Measurements from ENCODE around the gene ZNHIT3. TPM values are rescaled to one million over a fixed set of nuclear protein-coding genes. Genes with fewer than 3 reads are reported as not detected.

The ZNHIT3 gene
- total RNA-seq, 3 donors from 2014 or later (not counting 1 experiment from before 2014, with no cell fraction given): 27.1 to 41.3 (median 36.6) TPM

DNA sequence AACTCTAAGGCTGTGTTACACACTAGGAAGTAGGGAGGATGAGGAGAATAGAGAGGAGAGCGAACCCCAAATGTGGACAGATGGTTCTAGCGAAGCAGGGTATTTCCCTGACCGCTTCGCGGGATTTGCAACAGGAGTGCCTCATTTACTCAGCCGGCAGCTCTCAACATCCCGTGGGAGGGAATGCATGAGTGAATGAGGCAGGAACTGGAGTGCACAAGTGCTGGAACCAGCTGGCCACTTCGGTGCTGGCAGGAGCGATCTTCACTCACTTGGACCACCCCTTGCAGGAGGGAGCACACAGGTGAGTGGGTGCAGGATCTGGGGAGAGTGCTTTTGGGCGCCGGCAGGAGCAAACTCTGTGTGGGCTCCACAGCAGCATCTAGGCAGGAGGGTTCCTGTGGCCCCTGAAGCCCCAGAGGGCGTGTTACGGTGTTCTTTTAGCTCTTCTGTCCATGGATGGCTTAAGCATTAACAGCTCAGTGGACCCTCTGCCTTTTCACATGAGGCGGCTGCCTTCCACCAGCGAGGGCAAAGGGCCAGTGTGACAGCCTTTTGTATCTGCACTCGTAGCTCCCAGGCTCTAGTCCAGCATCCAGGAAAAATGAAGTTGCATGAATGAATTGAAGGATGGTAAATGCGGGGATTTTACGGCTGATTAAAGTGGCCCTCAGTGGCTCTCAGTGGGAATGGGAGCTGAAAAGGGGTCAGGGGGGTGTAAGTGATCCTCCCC, 17.4 kb upstream of the ZNHIT3 start:
- no peaks in the 10 kb centered on the region for H3K4me1 ChIP-seq (ENCODE audit: control insufficient read depth, insufficient read depth, low read length)
- Mint-ChIP-seq H3K9me3 (no peaks in the 10 kb centered on the region), H3K27me3 (ENCODE audit: low read depth in 2 of 2) (peaks cover 26 to 48% of the 10 kb centered on the region in 2 donors), H3K36me3 (no peaks in the 10 kb centered on the region), H3K27ac (no peak overlapping the region), H3K4me3 (no peak overlapping the region), H3K4me1 (no peaks in the 10 kb centered on the region)
- DNase-seq (no peak), ATAC-seq (no peak)
- 71% methylated on average over 18 of the region's 18 CpGs for WGBS (ENCODE audit: insufficient coverage)
- H3K4me3 ChIP-seq (ENCODE audit: low read length): no peak overlapping the region
- no peak for TF ChIP-seq CTCF (IDR thresholded peaks at IDR 0.05)
- H3K36me3 ChIP-seq (ENCODE audit: control insufficient read depth, insufficient read depth, low read length): no peaks in the 10 kb centered on the region
- H3K27me3 ChIP-seq (ENCODE audit: control insufficient read depth, insufficient read depth, low read length): peaks cover 7% of the 10 kb centered on the region
- no peak overlapping the region for H3K27ac ChIP-seq (ENCODE audit: low read length)
- intact Hi-C loops (cut with micrococcal nuclease): no loop called here
- H3K9me3 ChIP-seq (ENCODE audit: control insufficient read depth, insufficient read depth, low read length): no peaks in the 10 kb centered on the region

DNA sequence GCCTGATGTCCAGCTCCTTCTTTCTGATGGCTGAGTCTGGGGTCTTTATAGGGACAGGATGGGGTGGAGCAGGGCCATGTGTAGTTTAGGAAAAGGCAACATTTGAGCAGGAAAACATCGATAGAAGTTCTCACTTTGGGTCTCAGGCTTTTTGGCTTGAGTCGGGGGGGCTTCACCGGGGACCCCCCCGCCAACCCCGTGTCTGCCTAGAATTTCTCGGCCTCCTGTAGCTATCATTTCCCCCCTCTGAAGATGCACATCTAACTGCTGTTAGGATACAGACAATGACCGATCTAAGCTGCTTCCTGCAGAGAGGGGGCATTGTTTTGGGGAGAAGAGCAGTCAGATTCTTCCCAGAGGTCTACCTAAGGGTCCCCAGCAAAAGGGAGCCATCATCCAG, 16.7 kb upstream of the ZNHIT3 start:
- Mint-ChIP-seq H3K4me1 (no peaks in the 10 kb centered on the region), H3K9me3 (no peaks in the 10 kb centered on the region), H3K4me3 (no peak overlapping the region), H3K27ac (no peak overlapping the region), H3K27me3 (ENCODE audit: low read depth in 2 of 2) (peaks cover 27 to 47% of the 10 kb centered on the region in 2 donors), H3K36me3 (no peaks in the 10 kb centered on the region)
- Histone ChIP-seq H3K4me1 (ENCODE audit: control insufficient read depth, insufficient read depth, low read length) (no peaks in the 10 kb centered on the region), H3K4me3 (ENCODE audit: low read length) (no peak overlapping the region), H3K27ac (ENCODE audit: low read length) (no peak overlapping the region), H3K27me3 (ENCODE audit: control insufficient read depth, insufficient read depth, low read length) (peaks cover 4% of the 10 kb centered on the region), H3K36me3 (ENCODE audit: control insufficient read depth, insufficient read depth, low read length) (no peaks in the 10 kb centered on the region), H3K9me3 (ENCODE audit: control insufficient read depth, insufficient read depth, low read length) (no peaks in the 10 kb centered on the region)
- intact Hi-C loops (cut with micrococcal nuclease): no loop called here
- WGBS (ENCODE audit: insufficient coverage): 75% methylated on average over 7 of the region's 7 CpGs
- no peak for TF ChIP-seq CTCF (IDR thresholded peaks at IDR 0.05)
- ATAC-seq (no peak), DNase-seq (no peak)

GRCh38 chr17:36470499-36470898, 16.0 kb upstream of the ZNHIT3 start:
- H3K4me1 ChIP-seq (ENCODE audit: control insufficient read depth, insufficient read depth, low read length): no peaks in the 10 kb centered on the region
- intact Hi-C loops (cut with micrococcal nuclease): no loop called here
- no peaks in the 10 kb centered on the region for H3K4me1 Mint-ChIP-seq
- ATAC-seq (no peak), DNase-seq (no peak)
- no peaks in the 10 kb centered on the region for H3K9me3 Mint-ChIP-seq
- no peak overlapping the region for H3K4me3 Mint-ChIP-seq
- no peak overlapping the region for H3K27ac Mint-ChIP-seq
- H3K27ac ChIP-seq (ENCODE audit: low read length): no peak overlapping the region
- no peak for TF ChIP-seq CTCF (IDR thresholded peaks at IDR 0.05)
- H3K4me3 ChIP-seq (ENCODE audit: low read length): no peak overlapping the region
- no peaks in the 10 kb centered on the region for H3K36me3 Mint-ChIP-seq
- peaks cover 21 to 42% of the 10 kb centered on the region in 2 donors for H3K27me3 Mint-ChIP-seq (ENCODE audit: low read depth in 2 of 2)
- no peaks in the 10 kb centered on the region for H3K9me3 ChIP-seq (ENCODE audit: control insufficient read depth, insufficient read depth, low read length)
- H3K36me3 ChIP-seq (ENCODE audit: control insufficient read depth, insufficient read depth, low read length): no peaks in the 10 kb centered on the region
- peaks cover 4% of the 10 kb centered on the region for H3K27me3 ChIP-seq (ENCODE audit: control insufficient read depth, insufficient read depth, low read length)

- H3K4me3 Mint-ChIP-seq: no peak overlapping the region
- 51% methylated on average over 7 of the region's 7 CpGs for whole genome bisulfite sequencing (ENCODE audit: insufficient coverage)
- H3K27ac Mint-ChIP-seq: no peak overlapping the region
- H3K36me3 ChIP-seq (ENCODE audit: control insufficient read depth, insufficient read depth, low read length): no peaks in the 10 kb centered on the region
- intact Hi-C loops (cut with micrococcal nuclease): no loop called here
- TF ChIP-seq CTCF (IDR thresholded peaks at IDR 0.05): no peak
- H3K27me3 ChIP-seq (ENCODE audit: control insufficient read depth, insufficient read depth, low read length): no peaks in the 10 kb centered on the region
- H3K27ac ChIP-seq (ENCODE audit: low read length): no peak overlapping the region
- H3K9me3 Mint-ChIP-seq: no peaks in the 10 kb centered on the region
- H3K4me1 Mint-ChIP-seq: no peaks in the 10 kb centered on the region
- peaks cover 15 to 35% of the 10 kb centered on the region in 2 donors for H3K27me3 Mint-ChIP-seq (ENCODE audit: low read depth in 2 of 2)
- no peaks in the 10 kb centered on the region for H3K4me1 ChIP-seq (ENCODE audit: control insufficient read depth, insufficient read depth, low read length)
- DNase-seq: no peak
- no peak for ATAC-seq
- H3K4me3 ChIP-seq (ENCODE audit: low read length): no peak overlapping the region
- no peaks in the 10 kb centered on the region for H3K9me3 ChIP-seq (ENCODE audit: control insufficient read depth, insufficient read depth, low read length)
- H3K36me3 Mint-ChIP-seq: no peaks in the 10 kb centered on the region
Observed at GRCh38 chr17:36474571-36474970, 11.9 kb upstream of the ZNHIT3 start.
